Gastrocnemius medialis (tissue), 4 donors: Measurements from ENCODE around the gene SERPINA3.

Experiments used
- POLR2A ChIP-seq, 2 donors: fragments of 450-650 bp; IDR thresholded peaks; one replicate each; pipeline ENCODE4 v1.6.1; 2017; ENCODE audit warnings: antibody characterized with exemption in 2 of 2, mild to moderate bottlenecking in 2 of 2, moderate library complexity in 2 of 2
- TF ChIP-seq, protein P1 (sequence below), 5 experiments: fragments of 450-650 bp in 3 of 5; fragments of 200-600 bp in 2 of 5; sonication (generic) in 2 of 5; IDR thresholded peaks in 4 of 5; conservative IDR thresholded peaks in 1 of 5; 1 replicate in 4 of 5; 2 replicates in 1 of 5; pipeline ENCODE4 v1.5.1; 2016 to 2019; ENCODE audit warnings: antibody characterized with exemption in 5 of 5, mild to moderate bottlenecking in 3 of 5, moderate library complexity in 3 of 5

DNA sequence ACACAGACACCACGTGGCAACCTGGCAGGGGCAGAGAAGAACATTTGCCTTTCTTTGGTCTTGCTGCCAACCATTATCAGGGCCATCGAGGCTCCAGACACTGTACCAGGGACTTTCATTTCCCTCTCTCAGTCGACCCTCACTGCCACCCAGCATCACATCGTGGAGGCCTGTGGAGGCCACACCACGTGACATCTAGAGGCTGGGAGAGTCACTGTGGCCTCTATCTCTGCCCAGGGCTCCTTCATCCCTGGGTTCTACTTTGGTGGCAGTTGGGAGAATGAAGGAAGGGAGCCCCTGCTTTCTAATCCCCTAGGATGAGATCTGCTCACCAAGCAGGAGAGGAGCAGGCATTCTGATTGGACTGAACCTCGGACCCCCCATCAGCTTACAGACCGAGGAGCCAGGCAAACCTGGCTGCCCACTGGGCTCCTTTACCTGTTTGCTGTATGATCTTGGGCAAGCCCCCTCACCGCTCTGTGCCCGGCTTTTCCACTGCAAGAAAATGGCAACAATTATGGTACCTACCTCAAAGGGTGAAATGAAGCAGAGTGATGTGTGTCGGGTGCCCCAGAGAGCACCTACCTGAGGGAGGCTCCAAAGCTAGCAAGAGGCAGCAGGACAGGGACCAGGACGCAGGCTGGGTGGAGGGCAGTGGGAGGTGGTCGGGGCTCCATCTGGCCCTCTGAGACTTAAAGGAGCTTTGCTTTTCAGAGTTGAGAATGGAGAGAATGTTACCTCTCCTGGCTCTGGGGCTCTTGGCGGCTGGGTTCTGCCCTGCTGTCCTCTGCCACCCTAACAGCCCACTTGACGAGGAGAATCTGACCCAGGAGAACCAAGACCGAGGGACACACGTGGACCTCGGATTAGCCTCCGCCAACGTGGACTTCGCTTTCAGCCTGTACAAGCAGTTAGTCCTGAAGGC, 1.8 kb downstream of the SERPINA3 start:
- TF ChIP-seq POLR2A (IDR thresholded peaks at IDR 0.05): no peak
- TF ChIP-seq, protein P1, sequence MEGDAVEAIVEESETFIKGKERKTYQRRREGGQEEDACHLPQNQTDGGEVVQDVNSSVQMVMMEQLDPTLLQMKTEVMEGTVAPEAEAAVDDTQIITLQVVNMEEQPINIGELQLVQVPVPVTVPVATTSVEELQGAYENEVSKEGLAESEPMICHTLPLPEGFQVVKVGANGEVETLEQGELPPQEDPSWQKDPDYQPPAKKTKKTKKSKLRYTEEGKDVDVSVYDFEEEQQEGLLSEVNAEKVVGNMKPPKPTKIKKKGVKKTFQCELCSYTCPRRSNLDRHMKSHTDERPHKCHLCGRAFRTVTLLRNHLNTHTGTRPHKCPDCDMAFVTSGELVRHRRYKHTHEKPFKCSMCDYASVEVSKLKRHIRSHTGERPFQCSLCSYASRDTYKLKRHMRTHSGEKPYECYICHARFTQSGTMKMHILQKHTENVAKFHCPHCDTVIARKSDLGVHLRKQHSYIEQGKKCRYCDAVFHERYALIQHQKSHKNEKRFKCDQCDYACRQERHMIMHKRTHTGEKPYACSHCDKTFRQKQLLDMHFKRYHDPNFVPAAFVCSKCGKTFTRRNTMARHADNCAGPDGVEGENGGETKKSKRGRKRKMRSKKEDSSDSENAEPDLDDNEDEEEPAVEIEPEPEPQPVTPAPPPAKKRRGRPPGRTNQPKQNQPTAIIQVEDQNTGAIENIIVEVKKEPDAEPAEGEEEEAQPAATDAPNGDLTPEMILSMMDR (IDR thresholded peaks at IDR 0.05 in 4 of 5, conservative IDR thresholded peaks at IDR 0.05 in 1 of 5): no peak
